Astrocyte of the cerebellum (primary cell): Measurements from ENCODE around the gene ARSB.

Experiments
- DNase-seq: peaks from one replicate; pipeline ENCODE4 v3.0.0-alpha.2; 2011; ENCODE audit warnings: low read depth
- H3K4me3 ChIP-seq: 2 replicates; pipeline ENCODE4 v1.5.1; 2011; ENCODE audit warnings: mild to moderate bottlenecking, low read depth, low read length, moderate library complexity
- CTCF ChIP-seq: IDR thresholded peaks from 2 replicates; pipeline ENCODE4 v1.5.1; 2012; ENCODE audit warnings: low read length, low read depth, moderate library complexity, mild to moderate bottlenecking; ENCODE audit errors: missing control alignments
- in situ Hi-C: cut with HindIII; loops from 2 replicates; pipeline ENCODE4 v1.10.0; 2017; ENCODE audit warnings: low sequenced_read_pairs

The ARSB gene

GRCh38 chr5:78756858-78757257 lies 228.3 kb downstream of the ARSB start:
- in situ Hi-C loops, result no loop called here
- TF ChIP-seq CTCF, result no peak
- H3K4me3 ChIP-seq, result no peak overlapping the region
- DNase-seq, result no peak

GRCh38 chr5:78755822-78756429 lies 229.2 kb downstream of the ARSB start:
- no peak for TF ChIP-seq CTCF
- no peak for DNase-seq
- in situ Hi-C loops, result no loop called here
- H3K4me3 ChIP-seq, result no peak overlapping the region

GRCh38 chr5:78754655-78755054 lies 230.5 kb downstream of the ARSB start:
- in situ Hi-C loops, result no loop called here
- H3K4me3 ChIP-seq, result no peak overlapping the region
- no peak for TF ChIP-seq CTCF
- no peak for DNase-seq

- in situ Hi-C loops, result no loop called here
- TF ChIP-seq CTCF, result no peak
- DNase-seq, result no peak
- no peak overlapping the region for H3K4me3 ChIP-seq
Measured at GRCh38 chr5:78753093-78753531, 232.0 kb downstream of the ARSB start.

GRCh38 chr5:78751872-78752271 lies 233.2 kb downstream of the ARSB start:
- TF ChIP-seq CTCF, result no peak
- in situ Hi-C loops, result no loop called here
- no peak overlapping the region for H3K4me3 ChIP-seq
- DNase-seq, result no peak

GRCh38 chr5:78750281-78750680 lies 234.8 kb downstream of the ARSB start:
- H3K4me3 ChIP-seq, result no peak overlapping the region
- in situ Hi-C loops, result no loop called here
- TF ChIP-seq CTCF, result no peak
- DNase-seq, result no peak
